H9 (cell line): ENCODE results near the gene TYRO3. TPM values are rescaled to one million over a fixed set of nuclear protein-coding genes. Genes with fewer than 3 reads are reported as not detected.

Experiments
- DNase-seq: peaks from one replicate; pipeline ENCODE4 v3.0.0-alpha.2; 2017
- H2AFZ ChIP-seq: one replicate; pipeline ENCODE4 v1.6.1; 2013; ENCODE audit warnings: mild to moderate bottlenecking, low read length, control low read depth, moderate library complexity
- H2AK5ac ChIP-seq: 2 replicates; pipeline ENCODE4 v1.6.1; 2013; ENCODE audit warnings: low read length, control low read depth, mixed read lengths; ENCODE audit not compliant: insufficient read length
- H2BK120ac ChIP-seq: one replicate; pipeline ENCODE4 v1.6.1; 2013; ENCODE audit warnings: low read depth, mild to moderate bottlenecking, low read length, control low read depth, inconsistent platforms; ENCODE audit not compliant: poor library complexity, severe bottlenecking
- H2BK12ac ChIP-seq: 2 replicates; pipeline ENCODE4 v1.6.1; 2013; ENCODE audit warnings: low read length, control low read depth, mixed read lengths, low read depth; ENCODE audit not compliant: insufficient read length
- H2BK15ac ChIP-seq: 2 replicates; pipeline ENCODE4 v1.6.1; 2013; ENCODE audit warnings: low read depth, low read length, control low read depth
- H2BK20ac ChIP-seq: one replicate; pipeline ENCODE4 v1.6.1; 2013; ENCODE audit warnings: low read depth, mild to moderate bottlenecking, low read length, control low read depth, inconsistent platforms; ENCODE audit not compliant: poor library complexity, severe bottlenecking
- H2BK5ac ChIP-seq: 2 replicates; pipeline ENCODE4 v1.6.1; 2013; ENCODE audit warnings: low read length, control low read depth, mixed read lengths; ENCODE audit not compliant: insufficient read length
- H3K14ac ChIP-seq: 2 replicates; pipeline ENCODE4 v1.6.1; 2013; ENCODE audit warnings: low read length, control low read depth; ENCODE audit not compliant: insufficient read depth
- H3K18ac ChIP-seq: 2 replicates; pipeline ENCODE4 v1.6.1; 2013; ENCODE audit warnings: low read depth, mild to moderate bottlenecking, mixed read lengths, low read length, control low read depth; ENCODE audit not compliant: insufficient read length
- H3K23ac ChIP-seq: 2 replicates; pipeline ENCODE4 v1.6.1; 2013; ENCODE audit warnings: low read length, control low read depth, mixed read lengths, low read depth; ENCODE audit not compliant: insufficient read length
- H3K23me2 ChIP-seq: 2 replicates; pipeline ENCODE4 v1.6.1; 2013; ENCODE audit warnings: low read depth, mild to moderate bottlenecking, mixed read lengths, low read length, control low read depth; ENCODE audit not compliant: insufficient read length, poor library complexity, severe bottlenecking
- H3K27ac ChIP-seq: 2 replicates; pipeline ENCODE4 v1.5.1; 2013; ENCODE audit warnings: low read length, control low read depth, mixed read lengths, low read depth; ENCODE audit not compliant: insufficient read length
- H3K27me3 ChIP-seq: 2 replicates; pipeline ENCODE4 v1.6.1; 2013; ENCODE audit warnings: low read length, control low read depth, inconsistent platforms; ENCODE audit not compliant: insufficient read depth
- H3K4ac ChIP-seq: 2 replicates; pipeline ENCODE4 v1.6.1; 2013; ENCODE audit warnings: low read depth, mild to moderate bottlenecking, control low read depth, inconsistent platforms, low read length, moderate library complexity
- H3K4me1 ChIP-seq: 2 replicates; pipeline ENCODE4 v1.6.1; 2013; ENCODE audit warnings: low read length, control low read depth, inconsistent platforms; ENCODE audit not compliant: insufficient read depth
- H3K4me2 ChIP-seq: 2 replicates; pipeline ENCODE4 v1.6.1; 2013; ENCODE audit warnings: low read length, control low read depth, mixed read lengths; ENCODE audit not compliant: insufficient read length, insufficient read depth
- H3K56ac ChIP-seq: 2 replicates; pipeline ENCODE4 v1.6.1; 2013; ENCODE audit warnings: low read depth, mild to moderate bottlenecking, mixed read lengths, low read length, control low read depth; ENCODE audit not compliant: insufficient read length
- H3K79me1 ChIP-seq: 2 replicates; pipeline ENCODE4 v1.6.1; 2013; ENCODE audit warnings: low read depth, mild to moderate bottlenecking, moderate library complexity, low read length, control low read depth, inconsistent platforms; ENCODE audit not compliant: insufficient read depth, poor library complexity, severe bottlenecking
- H3K79me2 ChIP-seq: 2 replicates; pipeline ENCODE4 v1.6.1; 2013; ENCODE audit warnings: low read length, control low read depth, inconsistent platforms; ENCODE audit not compliant: insufficient read depth
- H3K9ac ChIP-seq: 2 replicates; pipeline ENCODE4 v1.6.1; 2013; ENCODE audit warnings: low read length, control low read depth, mixed read lengths; ENCODE audit not compliant: insufficient read length; ENCODE audit errors: extremely low read depth
- H3K9me3 ChIP-seq: one replicate; pipeline ENCODE4 v1.6.1; 2013; ENCODE audit warnings: low read depth, low read length, inconsistent platforms; ENCODE audit not compliant: control insufficient read depth
- H3T11ph ChIP-seq: one replicate; pipeline ENCODE4 v1.6.1; 2013; ENCODE audit warnings: mild to moderate bottlenecking, low read length, control low read depth, inconsistent platforms
- H4K20me1 ChIP-seq: one replicate; pipeline ENCODE4 v1.6.1; 2013; ENCODE audit not compliant: control insufficient read depth, insufficient read length, insufficient read depth
- H4K5ac ChIP-seq: 2 replicates; pipeline ENCODE4 v1.6.1; 2013; ENCODE audit warnings: low read depth, mild to moderate bottlenecking, mixed read lengths, low read length, control low read depth; ENCODE audit not compliant: insufficient read length
- H4K8ac ChIP-seq: replicated peaks from 2 replicates; pipeline ENCODE4 v1.6.1; 2013; ENCODE audit warnings: low read length, control low read depth, mixed read lengths, low read depth; ENCODE audit not compliant: insufficient read length
- H4K91ac ChIP-seq: 2 replicates; pipeline ENCODE4 v1.6.1; 2013; ENCODE audit warnings: low read depth, mild to moderate bottlenecking, moderate library complexity, mixed read lengths, low read length, control low read depth; ENCODE audit not compliant: insufficient read length
- H3K27ac Mint-ChIP-seq, 3 experiments: 2 replicates in 2 of 3; 3 replicates in 1 of 3; pipeline ENCODE4 v1.8.0; 2020 to 2021; ENCODE audit warnings: mixed read lengths in 3 of 3, mild to moderate bottlenecking in 1 of 3, moderate library complexity in 1 of 3
- H3K27me3 Mint-ChIP-seq: 2 replicates; pipeline ENCODE4 v1.8.0; 2021; ENCODE audit warnings: low read depth, mild to moderate bottlenecking, moderate library complexity, mixed read lengths
- H3K36me3 Mint-ChIP-seq, 3 experiments: 2 replicates in 2 of 3; 3 replicates in 1 of 3; pipeline ENCODE4 v1.8.0; 2020 to 2021; ENCODE audit warnings: low read depth in 3 of 3, mixed read lengths in 3 of 3; ENCODE audit not compliant: insufficient read depth in 1 of 3
- H3K4me1 Mint-ChIP-seq, 2 experiments: 2 replicates each; pipeline ENCODE4 v1.8.0; 2020; ENCODE audit warnings: mixed read lengths in 2 of 2
- H3K4me3 Mint-ChIP-seq, 2 experiments: 2 replicates in 1 of 2; 3 replicates in 1 of 2; pipeline ENCODE4 v1.8.0; 2020 to 2021; ENCODE audit warnings: mild to moderate bottlenecking in 2 of 2, mixed read lengths in 2 of 2, moderate library complexity in 1 of 2
- H3K9me3 Mint-ChIP-seq, 2 experiments: 2 replicates in 1 of 2; 3 replicates in 1 of 2; pipeline ENCODE4 v1.8.0; 2020; ENCODE audit warnings: mild to moderate bottlenecking in 2 of 2, mixed read lengths in 2 of 2, moderate library complexity in 1 of 2
- CTCF ChIP-seq: fragments of 200-600 bp; sonication (generic); conservative IDR thresholded peaks from 3 replicates; pipeline ENCODE4 v1.8.0; 2021; ENCODE audit warnings: antibody characterized with exemption, mild to moderate bottlenecking
- WGBS: extraction: QIAGEN DNeasy Blood & Tissue Kit; methylation state at CpG from one replicate; pipeline ENCODE4 v1.1.7; 2013; ENCODE audit warnings: missing lambda C conversion rate, low lambda C conversion rate, mixed read lengths; ENCODE audit not compliant: insufficient read length; ENCODE audit errors: extremely low coverage; 5-methylcytosine and 5-hydroxymethylcytosine counted together
- total RNA-seq: library from RNA; stranded (reverse); gene quantifications from 2 replicates; pipeline ENCODE4 v1.2.1, GENCODE V29; 2021

Gene TYRO3
- total RNA-seq, 1 experiment from 2014 or later, result 124 TPM

- H3K4me3 Mint-ChIP-seq, result peak overlapping the region in 1 of 2 experiments; percentile 70; a peak in 2 of 5 replicates
- H3K79me2 ChIP-seq, result no peaks in the 10 kb centered on the region; the same call in 1 of the 2 replicates
Measured at GRCh38 chr15:41564960-41565502, 6.0 kb downstream of the TYRO3 start.

More at GRCh38 chr15:41564960-41565502, 6.0 kb downstream of the TYRO3 start:
- no peak overlapping the region for H4K8ac ChIP-seq
- H3K23me2 ChIP-seq, result peaks cover 3% of the 10 kb centered on the region
- no peak overlapping the region for H2BK120ac ChIP-seq
- no peak overlapping the region for H3K4me2 ChIP-seq
- peak overlapping the region; percentile 19 for H2AK5ac ChIP-seq
- no peaks in the 10 kb centered on the region for H3K27me3 ChIP-seq
- H3K79me1 ChIP-seq, result no peaks in the 10 kb centered on the region
- Mint-ChIP-seq H3K4me1 (peaks cover 91 to 92% of the 10 kb centered on the region in 2 experiments), H3K27me3 (no peaks in the 10 kb centered on the region), H3K27ac (peak overlapping the region; percentile 92 to 97 (median 92)), H3K36me3 (peaks cover 20 to 57% (median 51%) of the 10 kb centered on the region in 3 experiments; a peak in 6 of 7 replicates), H3K9me3 (no peaks in the 10 kb centered on the region; a peak in 1 of 5 replicates)
- H3K4me1 ChIP-seq, result peaks cover 38% of the 10 kb centered on the region; the same call in 1 of the 2 replicates
- H2BK20ac ChIP-seq, result no peak overlapping the region
- no peaks in the 10 kb centered on the region for H4K20me1 ChIP-seq
- H3K4ac ChIP-seq, result no peak overlapping the region
- no peak overlapping the region for H3T11ph ChIP-seq
- no peak overlapping the region for H3K9ac ChIP-seq
- no peak for TF ChIP-seq CTCF
- no peak overlapping the region for H3K56ac ChIP-seq
- H2BK5ac ChIP-seq, result no peak overlapping the region
- H3K9me3 ChIP-seq, result no peaks in the 10 kb centered on the region
- H4K5ac ChIP-seq, result no peak overlapping the region
- no peak overlapping the region for H2AFZ ChIP-seq
- no peak overlapping the region for H3K23ac ChIP-seq
- H2BK12ac ChIP-seq, result peak overlapping the region; percentile 2
- H3K14ac ChIP-seq, result peak overlapping the region; percentile 13
- H3K27ac ChIP-seq, result peak overlapping the region; percentile 3
- peak overlapping the region; percentile 77 for H3K18ac ChIP-seq
- H4K91ac ChIP-seq, result peak overlapping the region; percentile 63
- WGBS, result no CpG with 5 or more reads among the region's 8 CpGs
- no peak overlapping the region for H2BK15ac ChIP-seq
- DNase-seq, result no peak
